Measurements from ENCODE around the gene COX7B. TPM values are rescaled to one million over a fixed set of nuclear protein-coding genes. Genes with fewer than 3 reads are reported as not detected.

Gene COX7B
- total and polyA plus RNA-seq, 4 donors: 283 to 480 (median 288) TPM

Small RNA genes within 50 kb of the gene (small RNA-seq; reads per million reads assigned to genes)
- not detected for gene RN7SL460P (ENCODE audit: low replicate concordance)

Other genes starting within 250 kb of the COX7B start
- gene ATRX, start 113.3 kb upstream of the COX7B start, total RNA-seq: 100 to 1,000 TPM in 1 of 2 donors, 10 to 100 TPM in 1; 95.4 to 213 TPM
- 10 to 100 TPM; 51.0 to 76.2 TPM for gene ATRX, start 113.3 kb upstream of the COX7B start, polyA plus RNA-seq (ENCODE audit: insufficient read length in 2 of 2)
- gene MAGT1, start 4.0 kb upstream of the COX7B start, total RNA-seq: 10 to 100 TPM; 66.2 to 66.8 TPM
- 10 to 100 TPM; 31.3 to 35.4 TPM for gene MAGT1, start 4.0 kb upstream of the COX7B start, polyA plus RNA-seq (ENCODE audit: insufficient read length in 2 of 2)
- 10 to 100 TPM; 16.6 to 19.8 TPM for gene ATP7A, start 11.2 kb downstream of the COX7B start, total RNA-seq
- gene ATP7A, start 11.2 kb downstream of the COX7B start, polyA plus RNA-seq (ENCODE audit: insufficient read length in 2 of 2): 1 to 10 TPM; 7.2 to 8.6 TPM
- 1 to 10 TPM in 1 of 2 donors, not detected in 1; 1.3 TPM for gene PGAM4, start 70.2 kb downstream of the COX7B start, total RNA-seq
- under 1 TPM; 0.45 to 0.51 TPM for gene PGAM4, start 70.2 kb downstream of the COX7B start, polyA plus RNA-seq (ENCODE audit: insufficient read length in 2 of 2)
- 100 to 1,000 TPM; 147 to 280 TPM for gene PGK1, start 204.8 kb downstream of the COX7B start, total RNA-seq
- gene PGK1, start 204.8 kb downstream of the COX7B start, polyA plus RNA-seq (ENCODE audit: insufficient read length in 2 of 2): 100 to 1,000 TPM; 348 to 397 TPM
- 10 to 100 TPM; 30.3 to 43.6 TPM for gene TAF9B, start 240.2 kb downstream of the COX7B start, total RNA-seq
- 10 to 100 TPM; 43.4 to 55.7 TPM for gene TAF9B, start 240.2 kb downstream of the COX7B start, polyA plus RNA-seq (ENCODE audit: insufficient read length in 2 of 2)

Measured in spinal cord (tissue), 4 donors.